Measurements from ENCODE around the gene TENT5A. TPM values are rescaled to one million over a fixed set of nuclear protein-coding genes. Genes with fewer than 3 reads are reported as not detected.
"Not testable (repeated sequence)": the region's sequence is repeated elsewhere in the genome, so short reads cannot be mapped to it uniquely, and the experiment has no call there.

Gene TENT5A
- 99.0 TPM for total RNA-seq (ENCODE audit: insufficient read depth, low replicate concordance)

DNA sequence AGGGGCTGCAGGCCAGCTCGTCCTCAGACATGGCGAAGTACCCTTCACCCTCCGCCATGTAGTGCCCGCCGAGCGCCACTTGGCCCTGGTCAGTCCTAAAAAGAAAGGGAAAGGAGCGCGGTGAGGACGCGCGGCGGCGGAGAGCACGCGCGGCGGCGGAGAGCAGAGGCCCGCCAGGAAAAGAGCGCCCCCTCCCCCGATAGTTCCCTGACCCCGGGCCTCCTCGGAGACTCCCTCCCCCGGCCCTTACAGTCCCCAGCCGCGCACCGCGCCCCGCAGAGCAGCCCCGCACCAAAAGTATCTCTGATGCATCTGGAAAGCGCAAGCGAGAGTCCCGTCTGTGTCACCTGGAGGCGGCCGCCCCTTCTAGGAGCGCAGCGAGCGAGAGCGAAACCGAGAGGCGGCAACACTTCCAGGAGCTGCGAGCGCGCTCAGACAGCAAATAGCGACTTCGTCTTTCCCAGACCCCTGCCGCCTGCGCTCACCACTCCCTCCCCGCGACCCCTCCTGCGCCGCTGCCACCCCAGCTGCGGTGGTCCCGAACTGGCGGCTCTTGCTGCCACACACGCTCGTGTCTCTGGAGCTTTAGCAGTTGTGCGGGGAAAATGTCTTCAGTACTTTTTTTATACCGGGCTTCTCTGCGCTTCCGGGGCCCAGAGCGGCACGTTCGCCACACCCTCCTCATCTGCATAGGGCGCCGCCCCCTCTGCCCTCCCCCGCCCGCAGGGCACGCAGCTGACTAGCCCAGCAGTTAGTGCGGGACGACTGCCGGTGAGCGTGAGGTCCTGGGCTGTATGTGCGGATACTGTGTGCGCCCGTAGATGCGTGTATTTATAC lies at the start of gene TENT5A:
Gene TENT5A (minus strand): TSS at position 598 of the 837 bp plus-strand sequence. CDS start 540 bp downstream, at position 58.
- DNase-seq (ENCODE audit: low spot score): peak; percentile 96

- DNase-seq (ENCODE audit: low spot score): no peak
Observed at GRCh38 chr6:81801489-81801888, 49.0 kb upstream of the TENT5A start.

- DNase-seq (ENCODE audit: low spot score): no peak
Observed at GRCh38 chr6:81800666-81801065, 48.2 kb upstream of the TENT5A start.

GRCh38 chr6:81799323-81799722 lies 46.8 kb upstream of the TENT5A start:
- DNase-seq (ENCODE audit: low spot score): no peak

GRCh38 chr6:81797591-81797990 lies 45.1 kb upstream of the TENT5A start:
- no peak for DNase-seq (ENCODE audit: low spot score)

- no peak for DNase-seq (ENCODE audit: low spot score)
Observed at GRCh38 chr6:81795890-81796289, 43.4 kb upstream of the TENT5A start.

- DNase-seq (ENCODE audit: low spot score): no peak
Observed at GRCh38 chr6:81793821-81794475, 41.5 kb upstream of the TENT5A start.

- no peak for DNase-seq (ENCODE audit: low spot score)
Observed at GRCh38 chr6:81792826-81793225, 40.3 kb upstream of the TENT5A start.

DNA sequence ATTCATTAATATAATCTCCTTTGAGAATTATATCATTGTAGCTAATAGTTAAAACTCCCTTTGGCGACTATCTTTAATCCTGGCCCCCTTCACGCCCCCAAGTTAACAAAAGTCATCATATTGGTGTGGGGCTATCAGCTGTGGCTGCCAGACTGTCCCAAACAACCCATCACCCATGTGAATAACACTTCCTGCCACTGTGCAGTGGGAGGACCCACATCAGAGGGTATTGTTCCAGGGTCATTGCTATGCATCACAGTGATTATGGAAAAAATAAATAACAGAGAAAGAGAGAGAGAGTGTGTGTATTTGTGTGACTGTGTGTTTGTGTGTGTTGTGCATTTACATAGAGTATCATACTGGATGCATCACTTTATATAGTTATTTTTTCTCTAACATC lies 39.3 kb upstream of the TENT5A start:
- no peak for DNase-seq (ENCODE audit: low spot score)

- DNase-seq (ENCODE audit: low spot score): no peak
Observed at GRCh38 chr6:81790034-81790433, 37.6 kb upstream of the TENT5A start.

DNA sequence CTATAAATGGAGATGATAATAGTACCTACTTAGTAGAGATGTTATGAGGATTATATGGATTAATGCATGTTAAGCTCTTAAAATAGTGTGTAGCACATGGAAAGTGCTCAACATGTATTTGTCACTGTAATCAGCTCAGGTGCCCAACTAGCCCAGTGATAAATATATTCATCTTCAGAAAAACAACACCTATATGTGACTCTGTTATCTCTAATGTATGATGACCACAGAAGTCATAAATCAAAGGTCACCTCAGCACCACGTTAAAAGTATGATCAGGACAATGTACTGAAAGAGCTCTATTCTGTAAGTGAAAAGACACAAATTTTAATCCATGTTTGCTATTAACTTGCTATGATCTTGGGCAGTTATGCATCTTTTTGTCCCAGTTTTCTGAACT lies 36.8 kb upstream of the TENT5A start:
- no peak for DNase-seq (ENCODE audit: low spot score)

GRCh38 chr6:81788748-81789147 lies 36.3 kb upstream of the TENT5A start:
- DNase-seq (ENCODE audit: low spot score): no peak

DNA sequence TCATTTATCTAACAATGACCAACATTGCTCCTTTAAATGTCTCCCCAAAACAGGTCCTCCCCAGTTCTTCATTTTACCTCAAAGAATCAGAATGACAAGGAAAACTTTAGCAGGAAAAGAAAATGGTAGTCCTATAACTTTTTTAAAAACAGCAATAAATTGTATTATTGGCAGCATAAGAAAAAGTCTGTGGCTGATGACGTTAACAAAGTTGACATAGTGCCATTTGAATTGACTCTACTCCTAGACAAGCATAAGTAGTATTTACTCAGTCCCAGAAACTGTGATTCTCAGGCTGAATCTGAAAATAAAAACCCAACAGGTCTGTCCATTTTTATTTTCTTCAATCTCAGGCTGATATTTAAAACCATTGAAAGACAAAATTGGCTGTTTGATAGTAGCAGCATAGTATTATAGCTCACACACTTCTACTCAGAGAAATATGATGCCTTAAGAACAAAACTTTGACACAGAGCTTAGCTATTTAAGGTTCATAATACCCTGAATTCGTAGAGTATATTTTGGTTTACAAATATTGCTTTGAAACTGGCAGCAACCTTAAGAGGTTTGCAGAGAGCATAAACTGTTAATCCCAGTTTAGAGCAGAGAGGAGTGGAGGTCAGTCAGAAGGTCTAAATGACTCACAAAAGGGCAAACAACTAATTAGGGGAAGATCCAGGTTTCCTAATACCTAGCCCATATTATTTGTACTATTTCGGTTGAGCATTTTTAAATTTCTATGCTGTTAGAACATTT lies 35.0 kb upstream of the TENT5A start:
- DNase-seq (ENCODE audit: low spot score): peak; percentile 13

DNA sequence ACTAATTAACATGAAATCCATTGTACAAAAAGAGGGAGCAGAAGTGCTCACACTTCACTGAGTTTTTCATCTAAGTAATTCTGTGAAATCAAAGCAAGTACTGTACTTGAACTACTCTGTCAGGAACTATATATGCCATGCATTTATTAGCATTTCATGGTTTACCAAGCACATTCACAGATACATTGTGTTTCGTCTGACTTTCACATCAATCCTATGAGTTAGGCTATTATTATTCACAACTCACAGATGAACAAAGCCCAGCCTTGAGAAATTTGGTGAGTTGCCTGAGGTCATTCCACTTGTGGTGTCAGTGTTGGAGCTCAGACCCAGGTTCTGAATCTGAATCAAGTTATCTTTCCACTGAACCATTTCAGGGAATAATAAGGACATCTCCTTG lies 33.7 kb upstream of the TENT5A start:
- no peak for DNase-seq (ENCODE audit: low spot score)

GRCh38 chr6:81785377-81785776 lies 32.9 kb upstream of the TENT5A start:
- peak; percentile 22 for DNase-seq (ENCODE audit: low spot score)

- DNase-seq (ENCODE audit: low spot score): no peak
Observed at GRCh38 chr6:81783893-81784292, 31.4 kb upstream of the TENT5A start.

DNA sequence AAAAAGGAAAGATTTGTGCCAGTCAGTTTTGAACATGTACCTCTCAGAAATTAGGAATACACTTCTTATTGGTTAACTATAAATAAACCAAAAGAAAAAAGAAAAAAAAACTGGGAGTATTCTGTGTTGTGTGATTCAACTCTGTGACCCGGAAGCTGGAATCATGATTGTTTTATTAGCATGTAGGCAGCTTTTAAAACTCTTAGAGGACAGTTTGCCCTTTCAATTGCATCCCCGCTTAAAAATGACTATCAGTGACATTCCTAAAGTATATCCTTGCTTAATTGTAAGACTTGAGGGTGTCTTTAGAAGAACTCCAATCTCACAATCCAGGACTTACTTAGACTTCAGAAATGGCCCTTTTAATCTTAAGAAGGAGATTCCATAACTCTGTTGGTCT lies 29.1 kb upstream of the TENT5A start:
- no peak for DNase-seq (ENCODE audit: low spot score)

GRCh38 chr6:81777586-81778268 lies 25.2 kb upstream of the TENT5A start:
- DNase-seq (ENCODE audit: low spot score): no peak

- DNase-seq (ENCODE audit: low spot score): not testable (repeated sequence)
Observed at GRCh38 chr6:81776219-81776618, 23.7 kb upstream of the TENT5A start.

DNA sequence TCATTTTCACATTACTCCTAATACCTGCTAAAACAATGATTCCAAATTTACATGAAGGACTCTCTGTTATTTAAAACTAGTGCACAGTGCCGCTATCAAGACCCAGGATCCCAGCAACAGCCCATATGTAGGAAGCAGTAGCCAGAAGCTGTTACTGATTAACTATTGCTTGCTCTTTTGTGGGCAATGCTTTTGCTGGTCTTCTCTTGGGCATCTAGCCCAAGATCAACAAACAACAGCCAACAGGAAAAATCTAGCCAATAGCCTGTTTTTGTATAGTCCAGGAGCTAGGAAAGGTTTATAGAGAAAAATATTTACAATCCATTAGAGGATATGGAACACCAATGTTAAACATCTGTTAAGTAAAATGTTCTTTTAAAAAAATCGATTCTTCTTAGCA lies 22.1 kb upstream of the TENT5A start:
- DNase-seq (ENCODE audit: low spot score): no peak

DNA sequence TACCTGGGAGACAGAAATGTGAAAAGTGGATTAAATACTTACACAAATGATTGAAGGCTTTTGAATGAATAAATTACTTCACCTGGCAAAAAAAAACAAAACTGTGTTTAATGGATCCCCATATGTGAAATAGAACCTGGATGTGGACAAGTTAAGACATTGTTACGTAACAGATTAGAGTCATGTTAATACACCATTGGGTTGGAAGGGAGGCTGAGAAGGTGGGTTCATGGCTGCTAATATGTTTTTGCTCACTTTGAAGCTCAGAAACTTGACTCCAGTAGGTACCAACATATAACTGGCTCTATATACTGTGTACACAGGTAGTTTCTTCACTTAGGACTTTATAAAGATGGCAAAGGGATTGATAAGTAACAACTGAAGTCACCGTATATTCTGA lies 21.4 kb upstream of the TENT5A start:
- DNase-seq (ENCODE audit: low spot score): no peak

DNA sequence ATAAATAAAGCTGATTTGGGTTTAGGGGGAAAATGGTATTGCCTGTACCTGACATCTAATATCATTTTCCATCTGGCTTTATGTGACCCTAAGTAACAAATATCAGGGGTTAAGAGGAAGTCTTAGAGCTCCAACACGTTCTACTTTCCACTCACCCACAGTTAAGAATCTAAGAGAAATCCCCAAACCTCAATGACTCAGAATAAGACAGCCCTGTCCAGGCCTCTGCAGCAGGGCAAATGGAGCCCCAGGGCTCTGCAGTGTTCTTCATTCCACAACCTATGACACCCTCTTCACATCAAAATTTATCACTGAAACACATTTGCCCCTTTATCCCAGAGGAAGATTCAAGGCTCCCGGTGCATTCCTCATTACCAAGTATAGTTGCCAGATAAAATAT lies 20.3 kb upstream of the TENT5A start:
- no peak for DNase-seq (ENCODE audit: low spot score)
